ENCODE data around the gene TOE1.
A peak's percentile ranks its signal among the peaks of the same experiment; 100 is the strongest.
"Not testable (repeated sequence)": the region's sequence is repeated elsewhere in the genome, so short reads cannot be mapped to it uniquely, and the experiment has no call there.

Gene TOE1

GRCh38 chr1:45360981-45361380, 21.0 kb downstream of the TOE1 start:
- not testable (repeated sequence) for DNase-seq

- DNase-seq, result no peak
These were observed 24.3 kb downstream of the TOE1 start for GRCh38 chr1:45364294-45364693.

- no peak for DNase-seq
These were observed 25.1 kb downstream of the TOE1 start for GRCh38 chr1:45365051-45365450.

GRCh38 chr1:45370575-45370974, 30.6 kb downstream of the TOE1 start:
- DNase-seq, result no peak

- no peak for DNase-seq
These were observed 33.6 kb downstream of the TOE1 start for GRCh38 chr1:45373573-45373972.

GRCh38 chr1:45375104-45376090, 35.4 kb downstream of the TOE1 start:
- DNase-seq, result no peak

GRCh38 chr1:45378184-45378583, 38.2 kb downstream of the TOE1 start:
- no peak for DNase-seq

GRCh38 chr1:45379524-45379923, 39.6 kb downstream of the TOE1 start:
- no peak for DNase-seq

GRCh38 chr1:45380125-45380524, 40.2 kb downstream of the TOE1 start:
- no peak for DNase-seq

GRCh38 chr1:45380730-45381129, 40.8 kb downstream of the TOE1 start:
- DNase-seq, result no peak

- no peak for DNase-seq
These were observed 41.3 kb downstream of the TOE1 start for GRCh38 chr1:45381243-45381642.

- DNase-seq, result no peak
These were observed 43.2 kb downstream of the TOE1 start for GRCh38 chr1:45383191-45383590.

- DNase-seq, result not testable (repeated sequence)
These were observed 44.2 kb downstream of the TOE1 start for GRCh38 chr1:45384213-45384612.

- DNase-seq, result peak; percentile 55
These were observed 45.3 kb downstream of the TOE1 start for GRCh38 chr1:45385302-45385701.

- DNase-seq, result no peak
These were observed 46.2 kb downstream of the TOE1 start for GRCh38 chr1:45386219-45386618.

Data from NCI-H146 (cell line).